NCI-H345 treated with DMSO at 0.1 percent for 48 hours (cell line): ENCODE measurements around the gene NDUFA5.
"Not testable (repeated sequence)": the region's sequence is repeated elsewhere in the genome, so short reads cannot be mapped to it uniquely, and the experiment has no call there.

Experiments
- DNase-seq: peaks from one replicate; lab custom pipeline; 2025; ENCODE audit not compliant: unreplicated experiment; lab: John Stamatoyannopoulos, UW

The NDUFA5 gene

DNA sequence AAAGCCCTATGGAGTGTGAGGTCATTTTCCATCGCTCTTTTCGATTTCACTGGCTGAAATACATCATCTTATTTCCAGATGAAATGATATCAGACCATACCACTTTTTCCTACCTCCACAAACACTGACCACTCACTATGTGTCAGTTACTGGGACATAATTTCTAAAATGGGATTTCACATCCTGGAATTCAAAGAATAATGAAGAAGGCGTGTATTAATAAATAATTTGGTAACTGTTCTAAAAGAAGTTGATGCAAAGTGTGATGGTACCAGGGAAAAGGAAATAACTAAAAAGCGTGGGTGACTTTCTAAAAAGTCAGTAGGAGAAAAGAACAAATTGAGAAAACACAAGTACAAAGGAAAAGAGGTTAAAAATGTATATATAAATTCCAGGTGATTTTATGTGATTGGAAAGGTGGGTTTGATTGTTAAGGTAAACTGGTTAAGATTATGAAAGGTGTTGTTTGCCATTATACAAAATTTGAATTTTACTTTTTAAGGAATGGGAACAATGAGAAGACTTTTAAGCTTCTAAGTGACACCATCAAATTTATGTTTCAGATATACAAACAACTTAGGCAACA lies 764 bp upstream of the NDUFA5 start:
- no peak for DNase-seq

DNA sequence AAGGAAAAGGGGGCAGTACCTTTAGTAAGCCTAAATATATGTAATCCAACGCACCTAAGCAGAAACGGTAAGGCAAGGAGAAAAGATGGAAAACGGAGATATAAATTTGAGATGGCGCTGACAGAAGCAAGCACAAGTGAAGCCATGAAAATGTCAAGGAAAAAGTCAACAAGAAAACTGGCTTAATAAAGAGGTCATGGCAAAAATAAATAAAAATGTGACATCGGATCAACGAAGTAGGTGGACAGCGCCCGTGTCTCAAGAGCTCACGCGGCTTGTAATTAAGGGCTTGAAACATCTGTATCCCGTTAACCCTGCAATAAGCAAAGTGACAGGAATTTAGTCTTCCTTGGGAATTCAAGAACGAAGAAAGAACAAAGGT lies 611 bp downstream of the NDUFA5 start:
- DNase-seq: no peak

DNA sequence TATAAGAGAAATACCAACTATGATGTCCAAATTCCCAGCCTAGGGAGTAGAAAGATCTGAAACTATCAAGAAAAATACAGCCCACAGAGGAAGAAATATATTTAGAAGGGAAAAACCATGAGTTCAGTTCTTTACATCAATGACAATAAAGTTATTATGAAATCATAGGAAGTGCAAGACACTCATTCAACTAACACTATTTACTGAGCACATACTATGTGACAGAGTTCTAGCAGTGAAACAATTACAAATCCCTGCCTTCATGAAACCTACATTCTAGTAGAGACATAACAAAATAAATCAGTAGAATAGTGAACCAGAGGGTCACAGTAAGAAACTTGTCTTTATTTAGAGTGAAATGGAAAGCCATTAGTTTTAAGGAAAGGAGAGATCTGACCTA lies 2.1 kb downstream of the NDUFA5 start:
- no peak for DNase-seq

DNA sequence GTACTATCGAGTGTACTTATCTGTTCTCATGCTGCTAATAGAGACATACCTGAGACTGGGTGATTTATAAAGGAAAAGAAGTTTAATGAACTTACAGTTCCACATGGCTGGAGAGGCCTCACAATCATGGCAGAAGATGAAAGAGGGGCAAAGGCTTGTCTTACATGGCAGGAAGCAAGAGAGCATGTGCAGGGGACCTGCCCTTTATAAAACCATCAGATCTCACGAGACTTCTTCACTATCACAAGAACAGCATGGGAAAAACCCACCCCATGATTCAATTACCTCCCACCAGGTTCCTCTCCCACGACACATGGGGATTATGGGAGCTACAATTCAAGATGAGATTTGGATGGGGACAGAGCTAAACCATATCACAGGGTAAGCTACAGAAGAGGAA lies 4.5 kb downstream of the NDUFA5 start:
- no peak for DNase-seq

DNA sequence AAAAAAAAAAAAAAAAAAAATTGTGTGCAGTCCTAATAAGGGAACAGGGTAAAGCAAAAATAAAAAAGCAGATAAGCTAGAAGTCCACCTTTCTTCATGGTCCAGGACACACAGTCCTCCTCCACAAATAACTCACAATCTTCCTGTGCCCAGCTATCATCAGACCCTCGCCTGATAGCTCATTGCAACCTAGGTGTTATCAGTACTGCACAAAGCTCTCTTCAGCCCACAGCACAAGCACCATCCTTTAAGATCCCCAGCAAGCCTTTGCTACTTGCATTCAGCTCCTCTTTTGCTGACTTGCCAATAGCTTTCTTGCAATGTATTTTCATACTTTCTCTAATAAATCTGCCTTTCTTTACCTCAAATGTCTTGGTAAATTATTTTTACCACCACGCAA lies 5.0 kb downstream of the NDUFA5 start:
- no peak for DNase-seq

DNA sequence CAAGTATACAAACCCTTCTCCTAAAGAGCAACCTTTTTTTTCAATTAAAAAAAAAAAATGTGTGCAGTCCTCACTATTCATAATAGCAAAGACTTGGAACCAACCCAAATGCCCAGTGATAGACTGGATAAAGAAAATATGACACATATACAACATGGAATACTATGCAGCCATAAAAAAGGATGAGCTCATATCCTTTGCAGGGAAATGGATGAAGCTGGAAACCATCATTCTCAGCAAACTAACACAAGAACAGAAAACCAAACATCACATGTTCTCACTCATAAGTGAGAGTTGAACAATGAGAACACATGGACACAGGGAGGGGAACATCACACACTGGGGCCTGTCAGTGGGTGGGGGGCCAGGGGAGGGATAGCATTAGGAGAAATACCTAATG lies 5.5 kb downstream of the NDUFA5 start:
- DNase-seq: not testable (repeated sequence)

DNA sequence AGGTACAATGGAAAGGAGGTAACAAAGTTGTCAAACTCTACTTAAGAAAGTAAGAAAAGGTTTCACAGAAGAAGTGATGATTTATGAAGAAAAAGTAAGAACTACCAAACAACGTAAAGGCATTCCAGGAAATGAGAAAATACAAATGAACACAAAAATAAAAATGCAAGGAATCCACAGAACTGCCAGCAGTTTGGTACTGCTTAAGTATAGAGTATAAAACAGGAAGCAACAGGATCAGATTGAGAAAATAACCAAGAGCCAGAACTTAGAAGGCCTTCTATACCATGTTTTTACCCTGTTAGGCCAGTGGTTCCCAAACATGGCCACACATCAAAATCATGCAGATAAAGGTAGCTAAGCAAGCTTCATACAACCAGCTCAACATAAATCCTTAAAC lies 9.2 kb downstream of the NDUFA5 start:
- no peak for DNase-seq

DNA sequence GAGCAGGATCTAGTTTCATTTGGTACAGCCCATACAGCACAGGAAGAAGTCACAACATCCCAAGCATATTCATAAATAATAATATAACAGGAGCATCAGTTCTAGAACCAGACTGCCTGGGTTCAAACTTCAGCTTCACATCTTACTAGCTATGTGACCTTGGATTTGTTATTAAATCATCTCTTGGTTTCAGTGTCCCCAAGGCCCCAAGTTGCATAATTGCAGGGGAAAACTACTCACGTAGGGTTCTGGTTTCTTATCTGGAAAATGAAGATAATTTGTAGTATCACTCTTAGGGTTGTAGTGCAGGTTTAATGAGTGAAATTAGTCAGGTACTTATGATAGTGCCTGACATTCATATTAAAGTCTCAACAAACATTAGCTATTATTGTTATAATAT lies 17.7 kb downstream of the NDUFA5 start:
- no peak for DNase-seq

DNA sequence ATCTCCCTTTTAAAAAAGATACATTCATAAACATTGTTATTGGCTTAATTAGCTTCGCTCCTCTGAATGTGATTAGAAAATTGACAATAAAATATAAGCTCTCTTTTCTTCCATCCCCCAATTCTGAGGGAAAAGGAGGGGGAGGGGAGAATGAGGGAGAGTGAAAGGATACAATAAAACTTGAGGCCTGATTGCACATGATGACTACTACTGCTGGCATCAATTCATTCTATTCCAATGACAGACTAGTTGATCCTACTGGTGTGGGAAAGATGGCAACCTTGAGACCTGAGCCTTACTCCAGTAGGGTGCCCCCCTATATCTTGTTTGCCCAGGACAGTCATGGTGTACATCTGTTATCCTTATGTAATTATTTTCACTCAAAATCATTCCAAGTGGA lies 18.7 kb downstream of the NDUFA5 start:
- no peak for DNase-seq

DNA sequence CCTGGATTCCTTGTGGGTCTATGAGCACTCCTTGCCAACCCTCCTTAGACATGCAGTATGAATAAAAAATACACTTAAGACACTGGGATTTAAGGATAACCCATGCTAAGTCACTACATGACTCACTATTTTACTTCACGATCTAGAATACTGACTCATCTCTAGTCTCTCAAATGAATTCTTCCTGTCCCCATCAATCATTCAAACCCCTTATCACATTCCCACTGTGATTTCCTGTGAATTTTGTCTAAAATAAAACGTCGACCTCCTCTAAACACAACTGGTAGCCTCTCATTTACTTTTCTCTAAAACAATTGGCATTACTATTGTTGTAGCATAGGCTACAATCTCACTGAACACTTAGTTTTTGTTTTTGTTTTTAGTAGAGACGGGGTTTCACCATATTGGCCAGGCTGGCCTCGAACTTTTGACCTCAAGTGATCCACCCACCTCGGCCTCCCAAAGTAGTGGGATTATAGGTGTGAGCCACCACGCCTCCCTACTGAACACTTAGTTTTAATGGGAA lies 19.4 kb downstream of the NDUFA5 start:
- DNase-seq: no peak

DNA sequence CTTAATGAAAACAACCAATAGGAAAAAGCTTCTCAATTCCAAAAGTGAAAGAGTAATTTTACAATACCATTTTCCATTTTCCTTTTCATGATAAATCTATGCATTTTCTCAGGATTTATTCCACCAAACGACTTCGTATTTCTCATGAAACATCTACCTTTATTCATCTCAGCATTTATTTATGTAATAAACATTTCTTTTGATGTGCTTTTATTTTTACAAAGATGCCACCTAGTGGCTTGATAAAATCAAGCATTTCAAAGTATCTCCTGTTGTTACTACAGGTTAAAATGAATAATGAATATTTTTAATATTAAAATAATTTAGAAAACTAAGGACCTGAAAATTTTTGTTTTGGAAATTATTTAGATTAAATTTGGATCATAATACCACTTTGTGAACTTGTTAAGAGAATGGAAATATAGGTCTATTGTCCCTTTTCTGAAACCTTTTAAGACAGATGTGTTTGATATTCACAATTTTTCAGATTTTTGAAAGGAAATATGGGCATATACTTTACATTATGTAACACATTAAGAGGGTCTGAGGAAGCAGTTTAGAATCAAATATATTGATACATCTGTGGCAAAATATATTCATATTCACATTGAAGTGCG lies 20.5 kb downstream of the NDUFA5 start:
- peak; percentile 4 for DNase-seq

DNA sequence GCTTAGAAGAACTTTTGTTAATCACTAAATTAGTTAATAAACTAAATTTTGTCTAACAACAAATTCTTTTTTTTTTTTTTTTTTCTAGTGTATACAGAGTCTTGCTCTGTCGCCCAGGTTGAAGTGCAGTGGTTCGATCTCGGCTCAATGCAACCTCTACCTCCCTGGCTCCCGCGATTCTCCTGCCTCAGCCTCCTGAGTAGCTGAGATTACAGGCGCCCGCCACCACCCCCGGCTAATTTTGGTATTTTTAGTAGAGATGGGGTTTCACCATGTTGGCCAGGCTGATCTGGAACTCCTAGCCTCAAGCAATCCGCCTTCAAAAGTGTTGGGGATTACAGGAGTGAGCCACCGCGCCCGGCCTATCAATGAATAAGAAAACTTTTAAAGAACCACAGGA lies 22.1 kb downstream of the NDUFA5 start:
- no peak for DNase-seq

DNA sequence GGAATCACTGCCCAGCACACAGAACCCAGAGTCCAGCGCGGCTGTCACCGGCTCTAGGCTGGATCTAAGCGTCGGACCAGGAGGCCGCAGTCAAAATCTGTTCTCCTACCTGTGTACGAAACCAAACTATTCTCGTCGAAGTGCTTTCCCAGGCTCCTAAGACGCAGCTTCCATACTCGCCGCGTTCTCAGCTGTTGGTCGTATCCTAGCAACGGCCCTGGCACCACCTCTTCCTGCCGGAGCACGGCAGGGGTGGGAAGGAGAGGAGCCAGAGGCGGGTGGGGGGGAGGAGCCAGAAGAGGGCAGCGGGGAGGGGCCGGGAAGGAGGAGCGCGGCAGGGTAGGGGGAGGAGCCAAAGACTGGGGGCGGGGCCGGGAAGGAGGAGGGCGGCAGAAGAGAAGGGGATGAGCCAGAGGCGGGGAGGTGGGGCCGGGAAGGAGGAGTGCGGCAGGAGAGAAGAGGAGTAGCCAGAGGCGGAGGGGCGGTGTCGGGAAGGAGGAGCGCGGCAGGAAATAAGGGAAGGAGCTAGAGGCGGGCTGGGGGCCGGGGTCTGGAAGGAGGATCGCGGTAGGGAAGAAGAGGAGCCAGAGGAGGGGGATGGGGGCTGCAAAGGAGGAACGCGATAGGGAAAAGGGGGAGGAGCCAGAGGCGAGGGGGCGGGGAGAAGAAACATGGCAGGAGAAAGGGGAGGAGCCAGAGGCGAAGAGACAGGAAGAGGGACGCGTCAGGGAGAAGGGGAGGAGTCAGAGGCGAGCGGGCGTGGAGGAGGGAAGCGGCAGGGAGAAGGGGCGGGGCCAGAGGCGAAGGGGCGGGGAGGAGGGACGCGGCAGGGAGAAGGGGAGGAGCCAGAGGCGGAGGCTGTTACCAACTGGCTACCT lies 23.0 kb downstream of the NDUFA5 start, which contains the start of gene IQUB:
Gene IQUB, minus strand, starts transcription at position 213 of the 878 bp plus-strand sequence. CDS start 22,255 bp downstream, outside the sequence.
- peak; percentile 94 for DNase-seq

DNA sequence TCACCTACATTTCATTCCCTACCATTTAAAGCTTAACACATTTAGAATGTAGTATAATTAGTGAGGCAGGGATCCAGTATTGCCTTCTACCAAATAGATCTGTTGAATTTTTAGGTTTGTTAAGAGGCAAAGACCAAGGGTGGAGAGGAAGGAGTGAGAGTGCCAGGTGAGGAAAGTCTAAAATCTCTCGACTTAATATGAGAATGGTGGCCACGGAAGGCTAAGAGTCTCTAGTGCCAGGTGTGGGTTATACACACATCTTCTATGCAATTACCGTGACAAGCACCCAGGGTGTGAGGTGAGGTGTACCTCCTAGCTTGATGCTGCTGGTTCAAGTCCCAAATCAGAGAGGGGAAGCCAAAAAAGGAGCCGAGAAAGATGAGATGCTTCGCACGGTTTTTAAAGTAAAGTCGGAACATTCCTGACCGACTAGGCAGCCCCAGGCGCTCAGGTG lies 23.7 kb downstream of the NDUFA5 start:
- peak; percentile 40 for DNase-seq

DNA sequence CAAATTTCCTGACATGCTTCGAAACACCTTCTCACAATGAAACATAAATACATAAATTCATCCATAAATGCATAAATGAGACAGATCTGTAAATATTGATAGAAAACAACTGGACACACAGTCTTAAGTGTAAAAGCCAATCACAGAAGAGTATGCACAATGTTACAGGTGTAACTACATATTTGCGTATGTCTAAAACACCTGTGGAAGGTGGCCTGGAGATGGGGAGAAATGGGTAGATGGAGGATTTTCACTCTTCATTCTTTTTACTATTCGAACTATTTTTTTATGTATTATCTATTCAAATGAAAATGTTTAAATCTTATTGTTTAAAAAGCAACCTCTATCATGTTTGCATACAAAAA lies 24.1 kb downstream of the NDUFA5 start:
- no peak for DNase-seq

DNA sequence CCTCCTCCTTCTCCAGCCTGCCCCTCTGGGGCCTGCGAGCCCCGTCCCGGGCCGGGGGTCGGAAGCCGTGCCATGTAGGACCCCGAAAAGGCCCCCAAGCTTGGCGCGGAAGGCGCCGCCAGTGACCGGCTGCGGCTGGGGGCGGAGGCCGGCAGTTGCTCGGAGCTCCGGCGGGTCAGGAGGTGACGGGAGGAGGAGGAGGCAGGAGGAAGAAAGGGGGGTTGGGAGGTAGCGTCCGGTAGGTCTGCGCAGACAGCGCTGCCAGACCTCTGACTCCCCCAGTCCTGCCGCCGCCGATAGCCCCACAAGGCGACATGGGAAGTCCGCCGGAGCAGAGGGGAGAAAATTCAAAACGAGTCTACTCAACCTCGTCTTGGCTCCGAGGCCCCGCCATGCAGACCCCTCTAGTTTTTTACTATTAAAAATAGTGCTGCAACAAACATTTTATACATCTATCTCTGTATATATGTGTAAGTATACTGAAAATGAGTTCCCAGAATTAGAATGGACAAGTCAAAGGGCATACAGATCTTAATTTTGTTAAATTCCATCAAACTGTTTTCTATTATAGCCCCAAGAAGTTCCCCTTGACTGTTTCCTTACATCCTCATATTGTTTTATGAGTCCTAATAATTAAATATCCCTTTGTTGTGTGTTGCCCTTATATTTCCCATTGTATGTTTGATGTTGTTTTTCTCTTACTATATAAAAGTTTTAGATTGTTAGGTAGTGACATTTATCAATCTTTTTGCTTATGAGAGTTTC lies 24.6 kb downstream of the NDUFA5 start:
- not testable (repeated sequence) for DNase-seq

DNA sequence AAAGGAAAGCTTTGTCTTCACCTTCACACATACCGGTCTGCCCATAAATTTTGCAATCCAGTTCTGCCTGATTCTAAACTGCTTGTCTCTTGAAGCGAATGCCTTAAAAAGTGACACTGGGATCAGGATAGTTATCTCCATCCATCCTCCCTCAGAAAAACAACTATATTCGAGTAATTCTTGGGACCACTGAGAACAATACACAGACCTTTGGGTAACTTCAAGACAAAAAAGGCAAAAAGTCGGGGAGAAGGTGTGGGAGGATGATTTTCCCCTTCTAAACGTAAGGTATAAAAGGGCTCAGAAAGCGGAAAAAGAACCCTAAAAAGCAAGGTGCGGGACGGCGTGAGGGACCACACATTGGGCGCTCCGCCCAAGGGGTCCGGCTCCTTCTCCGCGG lies 25.3 kb downstream of the NDUFA5 start:
- DNase-seq: not testable (repeated sequence)

DNA sequence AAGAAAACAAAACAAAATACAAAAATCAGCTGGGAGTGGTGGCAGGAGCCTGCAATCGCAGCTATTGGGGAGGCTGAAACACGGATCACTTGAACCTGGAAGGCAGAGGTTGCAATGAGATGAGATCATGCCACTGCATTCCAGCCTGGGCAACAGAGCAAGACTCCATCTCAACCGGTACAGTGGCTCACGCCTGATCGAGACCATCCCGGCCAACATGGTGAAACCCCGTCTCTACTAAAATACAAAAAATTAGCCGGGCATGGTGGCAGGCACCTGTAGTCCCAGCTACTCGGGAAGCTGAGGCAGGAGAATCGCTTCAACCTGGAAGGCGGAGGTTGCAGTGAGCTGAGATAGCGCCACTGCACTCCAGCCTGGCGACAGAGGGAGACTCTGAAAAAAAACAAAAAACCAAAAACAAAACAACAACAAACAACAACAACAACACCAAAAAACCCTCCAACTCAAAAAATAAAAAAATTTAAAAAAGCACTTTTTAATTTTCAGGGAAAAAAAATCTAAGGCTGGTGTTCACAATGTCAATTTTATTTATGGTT lies 27.5 kb downstream of the NDUFA5 start:
- not testable (repeated sequence) for DNase-seq

DNA sequence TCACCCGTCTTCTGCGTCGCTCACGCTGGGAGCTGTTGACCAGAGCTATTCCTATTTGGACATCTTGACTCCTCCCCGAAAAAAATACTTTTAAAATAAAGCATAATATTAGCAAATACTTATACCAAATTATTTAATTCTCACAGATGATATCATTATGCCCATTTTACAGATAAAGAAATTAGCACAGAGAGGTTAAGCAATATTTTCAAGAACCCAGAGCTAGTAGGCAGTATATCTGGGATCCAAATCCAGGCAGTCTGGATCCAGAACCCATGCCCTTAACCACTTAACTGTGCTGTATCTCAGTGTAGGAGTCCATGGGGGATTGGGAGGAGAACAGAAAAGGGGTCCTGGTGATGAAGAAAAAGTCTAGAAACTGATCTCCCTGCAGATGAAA lies 29.4 kb downstream of the NDUFA5 start:
- no peak for DNase-seq

DNA sequence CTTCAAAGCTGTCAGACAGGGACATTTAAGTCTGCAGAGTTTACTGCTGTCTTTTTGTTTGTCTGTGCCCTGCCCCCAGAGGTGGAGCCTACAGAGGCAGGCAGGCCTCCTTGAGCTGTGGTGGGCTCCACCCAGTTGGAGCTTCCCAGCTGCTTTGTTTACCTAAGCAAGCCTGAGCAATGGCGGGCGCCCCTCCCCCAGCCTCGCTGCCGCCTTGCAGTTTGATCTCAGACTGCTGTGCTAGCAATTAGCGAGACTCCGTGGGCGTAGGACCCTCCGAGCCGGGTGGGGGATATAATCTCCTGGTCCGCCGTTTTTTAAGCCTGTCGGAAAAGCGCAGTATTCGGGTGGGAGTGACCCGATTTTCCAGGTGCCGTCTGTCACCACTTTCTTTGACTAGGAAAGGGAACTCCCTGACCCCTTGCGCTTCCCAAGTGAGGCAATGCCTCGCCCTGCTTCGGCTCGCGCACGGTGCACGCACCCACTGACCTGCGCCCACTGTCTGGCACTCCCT lies 29.8 kb downstream of the NDUFA5 start:
- DNase-seq: not testable (repeated sequence)

DNA sequence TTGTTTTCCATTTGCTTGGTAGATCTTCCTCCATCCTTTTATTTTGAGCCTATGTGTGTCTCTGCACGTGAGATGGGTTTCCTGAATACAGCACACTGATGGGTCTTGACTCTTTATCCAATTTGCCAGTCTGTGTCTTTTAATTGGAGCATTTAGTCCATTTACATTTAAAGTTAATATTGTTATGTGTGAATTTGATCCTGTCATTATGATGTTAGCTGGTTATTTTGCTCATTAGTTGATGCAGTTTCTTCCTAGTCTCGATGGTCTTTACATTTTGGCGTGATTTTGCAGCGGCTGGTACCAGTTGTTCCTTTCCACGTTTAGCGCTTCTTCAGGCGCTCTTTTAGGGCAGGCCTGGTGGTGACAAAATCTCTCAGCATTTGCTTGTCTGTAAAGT lies 31.1 kb downstream of the NDUFA5 start:
- DNase-seq: not testable (repeated sequence)
